ENCODE measurements around the gene G2E3.

Gene G2E3

GRCh38 chr14:30581283-30581625 lies 22.3 kb downstream of the G2E3 start:
- in situ Hi-C loops (cut with MboI; ENCODE audit: low pct_unique_long_range_greater_than_20kb, low sequenced_read_pairs, unreplicated experiment), result no loop called here
- no peak for DNase-seq (ENCODE audit: low spot score)
- TF ChIP-seq CTCF (IDR thresholded peaks at IDR 0.05; ENCODE audit: extremely low read depth, insufficient read depth, missing control alignments), result no peak

- no peak for TF ChIP-seq CTCF (IDR thresholded peaks at IDR 0.05; ENCODE audit: extremely low read depth, insufficient read depth, missing control alignments)
- no peak for DNase-seq (ENCODE audit: low spot score)
- in situ Hi-C loops (cut with MboI; ENCODE audit: low pct_unique_long_range_greater_than_20kb, low sequenced_read_pairs, unreplicated experiment), result no loop called here
Observed at GRCh38 chr14:30582376-30582775, 23.4 kb downstream of the G2E3 start.

GRCh38 chr14:30584058-30584630 lies 25.2 kb downstream of the G2E3 start:
- no peak for TF ChIP-seq CTCF (IDR thresholded peaks at IDR 0.05; ENCODE audit: extremely low read depth, insufficient read depth, missing control alignments)
- DNase-seq (ENCODE audit: low spot score), result no peak
- in situ Hi-C loops (cut with MboI; ENCODE audit: low pct_unique_long_range_greater_than_20kb, low sequenced_read_pairs, unreplicated experiment), result no loop called here

- in situ Hi-C loops (cut with MboI; ENCODE audit: low pct_unique_long_range_greater_than_20kb, low sequenced_read_pairs, unreplicated experiment), result no loop called here
- no peak for TF ChIP-seq CTCF (IDR thresholded peaks at IDR 0.05; ENCODE audit: extremely low read depth, insufficient read depth, missing control alignments)
- no peak for DNase-seq (ENCODE audit: low spot score)
Observed at GRCh38 chr14:30585204-30585603, 26.2 kb downstream of the G2E3 start.

GRCh38 chr14:30587141-30587540 lies 28.2 kb downstream of the G2E3 start:
- TF ChIP-seq CTCF (IDR thresholded peaks at IDR 0.05; ENCODE audit: extremely low read depth, insufficient read depth, missing control alignments), result no peak
- in situ Hi-C loops (cut with MboI; ENCODE audit: low pct_unique_long_range_greater_than_20kb, low sequenced_read_pairs, unreplicated experiment), result no loop called here
- no peak for DNase-seq (ENCODE audit: low spot score)

- no peak for TF ChIP-seq CTCF (IDR thresholded peaks at IDR 0.05; ENCODE audit: extremely low read depth, insufficient read depth, missing control alignments)
- DNase-seq (ENCODE audit: low spot score), result no peak
- in situ Hi-C loops (cut with MboI; ENCODE audit: low pct_unique_long_range_greater_than_20kb, low sequenced_read_pairs, unreplicated experiment), result no loop called here
Observed at GRCh38 chr14:30588873-30589272, 29.9 kb downstream of the G2E3 start.

GRCh38 chr14:30596935-30597334 lies 38.0 kb downstream of the G2E3 start:
- TF ChIP-seq CTCF (IDR thresholded peaks at IDR 0.05; ENCODE audit: extremely low read depth, insufficient read depth, missing control alignments), result no peak

More at GRCh38 chr14:30596935-30597334, 38.0 kb downstream of the G2E3 start:
- in situ Hi-C loops (cut with MboI; ENCODE audit: low pct_unique_long_range_greater_than_20kb, low sequenced_read_pairs, unreplicated experiment), result no loop called here
- DNase-seq (ENCODE audit: low spot score), result no peak

Data from GM13977 (cell line).